Choroid plexus epithelial cell (primary cell): ENCODE results near the gene PCTP.

Source experiments
- DNase-seq: peaks from one replicate; pipeline ENCODE4 v3.0.0-alpha.2; 2010; ENCODE audit warnings: low read depth
- H3K4me3 ChIP-seq: 2 replicates; pipeline ENCODE4 v1.5.1; 2011; ENCODE audit warnings: low read depth, mild to moderate bottlenecking, control low read depth, low read length, moderate library complexity
- TF ChIP-seq, protein P1 (sequence below): conservative IDR thresholded peaks from 2 replicates; pipeline ENCODE4 v1.5.1; 2011; ENCODE audit warnings: low read depth, mild to moderate bottlenecking, control low read depth, inconsistent platforms, low read length, moderate library complexity

Gene PCTP

DNA sequence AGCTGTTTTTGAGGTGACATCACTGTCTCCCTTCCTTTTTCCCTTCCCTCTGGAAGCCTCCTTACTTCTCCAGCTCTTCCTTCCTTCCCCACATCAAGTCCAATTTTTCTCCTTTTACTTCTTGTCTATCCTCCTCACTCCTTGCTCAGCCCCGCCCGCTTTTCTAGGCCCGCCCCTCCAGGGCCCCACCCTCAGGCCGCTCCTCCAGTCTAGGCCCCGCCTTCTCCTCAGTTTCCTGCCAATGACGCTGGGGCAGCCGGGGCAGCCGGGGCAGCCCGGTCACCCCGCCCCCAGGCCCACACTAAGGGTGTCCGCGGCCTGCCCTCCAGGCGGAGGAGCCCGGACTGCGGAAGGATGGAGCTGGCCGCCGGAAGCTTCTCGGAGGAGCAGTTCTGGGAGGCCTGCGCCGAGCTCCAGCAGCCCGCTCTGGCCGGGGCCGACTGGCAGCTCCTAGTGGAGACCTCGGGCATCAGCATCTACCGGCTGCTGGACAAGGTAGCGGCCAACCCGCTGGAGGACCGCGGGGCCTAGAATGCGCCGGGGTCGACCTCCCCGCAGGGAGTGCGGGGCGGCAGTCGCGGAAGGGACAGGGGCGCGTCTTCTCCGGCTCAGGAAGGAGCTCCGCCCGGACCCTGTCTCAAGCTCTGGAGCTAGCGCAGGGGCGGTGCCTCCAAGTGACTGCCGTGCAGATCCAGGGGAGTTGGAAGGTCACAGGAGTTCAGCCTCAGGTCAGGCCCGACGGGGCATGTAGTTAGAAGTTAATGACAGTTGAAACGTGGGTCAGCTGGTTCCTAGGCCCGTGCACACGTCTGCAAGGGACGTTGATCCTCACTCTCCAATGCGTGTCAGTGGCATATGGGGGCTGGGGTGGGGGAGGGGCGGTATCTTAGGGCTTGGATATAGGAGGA, at the start of gene PCTP:
Gene PCTP, plus strand, starts transcription at position 302 of the 908 bp plus-strand sequence. Its CDS starts 53 bp downstream, at position 355.
- peak within 1 kb of the TSS; percentile 84 for H3K4me3 ChIP-seq
- peak; percentile 93 for DNase-seq
- TF ChIP-seq, protein P1, sequence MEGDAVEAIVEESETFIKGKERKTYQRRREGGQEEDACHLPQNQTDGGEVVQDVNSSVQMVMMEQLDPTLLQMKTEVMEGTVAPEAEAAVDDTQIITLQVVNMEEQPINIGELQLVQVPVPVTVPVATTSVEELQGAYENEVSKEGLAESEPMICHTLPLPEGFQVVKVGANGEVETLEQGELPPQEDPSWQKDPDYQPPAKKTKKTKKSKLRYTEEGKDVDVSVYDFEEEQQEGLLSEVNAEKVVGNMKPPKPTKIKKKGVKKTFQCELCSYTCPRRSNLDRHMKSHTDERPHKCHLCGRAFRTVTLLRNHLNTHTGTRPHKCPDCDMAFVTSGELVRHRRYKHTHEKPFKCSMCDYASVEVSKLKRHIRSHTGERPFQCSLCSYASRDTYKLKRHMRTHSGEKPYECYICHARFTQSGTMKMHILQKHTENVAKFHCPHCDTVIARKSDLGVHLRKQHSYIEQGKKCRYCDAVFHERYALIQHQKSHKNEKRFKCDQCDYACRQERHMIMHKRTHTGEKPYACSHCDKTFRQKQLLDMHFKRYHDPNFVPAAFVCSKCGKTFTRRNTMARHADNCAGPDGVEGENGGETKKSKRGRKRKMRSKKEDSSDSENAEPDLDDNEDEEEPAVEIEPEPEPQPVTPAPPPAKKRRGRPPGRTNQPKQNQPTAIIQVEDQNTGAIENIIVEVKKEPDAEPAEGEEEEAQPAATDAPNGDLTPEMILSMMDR, result peak; percentile 68

DNA sequence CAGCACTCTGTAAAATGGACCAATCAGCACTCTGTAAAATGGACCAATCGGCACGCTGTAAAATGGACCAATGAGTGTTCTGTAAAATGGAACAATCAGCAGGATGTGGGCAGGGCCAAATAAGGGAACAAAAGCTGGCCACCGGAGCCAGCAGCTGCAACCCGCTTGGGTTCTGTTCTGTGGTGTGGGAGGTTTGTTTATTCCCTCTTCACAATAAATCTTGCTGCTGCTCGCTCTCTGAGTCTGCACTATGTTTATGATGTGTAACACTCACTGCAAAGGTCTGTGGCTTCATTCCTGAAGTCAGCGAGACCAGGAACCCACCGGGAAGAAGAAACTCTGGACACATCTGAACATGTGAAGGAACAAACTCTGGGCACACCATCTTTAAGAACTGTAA, 48.7 kb upstream of the PCTP start:
- TF ChIP-seq, protein P1, result no peak
- no peak overlapping the region for H3K4me3 ChIP-seq
- DNase-seq, result no peak

DNA sequence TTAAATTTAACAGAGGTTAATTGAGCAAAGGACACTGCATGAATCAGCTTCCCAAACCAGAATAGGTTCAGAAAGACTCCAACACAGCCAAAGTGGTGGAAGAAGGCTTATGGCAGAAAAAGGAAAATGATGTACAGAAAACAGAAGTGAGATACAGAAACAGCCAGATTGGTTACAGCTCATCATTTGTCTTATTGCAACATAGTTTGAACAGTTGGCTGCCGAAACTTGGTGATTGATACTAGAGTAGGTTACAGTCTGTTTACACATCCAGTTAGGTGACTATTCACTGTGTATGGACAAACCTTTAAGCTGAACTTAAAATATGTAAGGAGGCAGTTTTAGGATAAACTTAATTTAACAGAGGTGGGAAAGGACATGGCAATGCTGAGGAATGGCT, 46.5 kb upstream of the PCTP start:
- DNase-seq, result no peak
- no peak overlapping the region for H3K4me3 ChIP-seq
- TF ChIP-seq, protein P1, result no peak

DNA sequence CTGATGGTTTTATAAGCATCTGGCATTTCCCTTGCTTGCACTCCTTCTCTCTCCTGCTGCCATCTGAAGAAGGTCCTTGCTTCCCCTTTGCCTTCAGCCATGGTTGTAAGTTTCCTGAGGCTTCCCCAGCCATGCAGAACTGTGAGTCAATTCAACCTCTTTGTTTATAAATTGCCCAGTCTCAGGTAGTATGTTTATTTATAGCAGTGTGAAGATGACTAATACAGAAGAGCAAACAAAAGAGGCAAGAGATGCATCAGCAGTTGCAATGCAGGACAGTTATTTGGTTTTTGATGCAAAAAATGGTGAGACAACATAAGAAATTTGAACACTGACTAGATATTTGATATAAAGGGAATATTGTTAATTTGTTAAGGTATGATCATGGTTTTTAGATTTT, 45.0 kb upstream of the PCTP start:
- H3K4me3 ChIP-seq, result no peak overlapping the region
- TF ChIP-seq, protein P1, result no peak
- DNase-seq, result no peak

- no peak for DNase-seq
- no peak overlapping the region for H3K4me3 ChIP-seq
- TF ChIP-seq, protein P1, result no peak
Measured at GRCh38 chr17:55706808-55707773, 43.8 kb upstream of the PCTP start.

DNA sequence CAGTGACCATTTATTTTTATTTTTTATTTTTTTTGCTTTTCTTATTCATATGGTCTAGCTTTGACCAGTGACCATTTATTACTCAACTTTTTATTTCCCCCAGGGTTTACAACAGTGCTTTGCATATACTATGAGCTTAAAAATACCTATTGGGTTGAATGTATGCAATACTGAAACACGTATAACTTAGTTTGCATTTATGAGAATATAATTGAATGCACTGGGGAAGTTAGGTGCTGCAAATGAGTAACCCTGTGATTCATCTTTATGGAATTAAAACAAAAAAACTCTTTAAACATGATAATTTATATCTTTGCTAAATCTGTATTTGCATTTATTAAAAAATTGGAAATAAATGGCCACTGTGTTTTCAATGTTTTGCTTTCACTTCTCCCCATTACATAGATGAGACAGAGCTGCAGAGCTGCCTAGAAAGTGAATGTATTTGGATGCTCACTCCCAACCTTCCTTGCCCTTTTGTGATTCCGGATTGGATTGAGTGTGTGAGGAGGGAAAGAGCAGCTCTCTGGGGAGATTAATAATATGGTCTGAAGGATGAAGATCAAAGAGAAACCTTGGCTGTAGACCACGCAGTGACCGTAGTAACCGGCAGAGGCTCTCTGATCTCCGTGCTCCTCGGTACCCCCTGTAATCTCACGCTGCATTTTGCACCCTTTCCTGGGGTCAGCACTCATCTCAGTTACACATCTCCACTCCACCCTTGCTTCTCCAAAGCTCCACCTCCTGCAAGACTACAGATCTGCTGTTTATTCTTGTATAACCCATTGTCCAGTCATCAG, 42.5 kb upstream of the PCTP start:
- H3K4me3 ChIP-seq, result peak overlapping the region; percentile 41
- DNase-seq, result no peak

More for the DNA sequence above, 42.5 kb upstream of the PCTP start:
- TF ChIP-seq, protein P1, result no peak
